GM21515 (cell line): ENCODE data around the gene CALM3.
"Not testable (repeated sequence)": the region's sequence is repeated elsewhere in the genome, so short reads cannot be mapped to it uniquely, and the experiment has no call there.

Experiments used
- ATAC-seq: cut with Tn5 transposase; IDR thresholded peaks from one replicate; pipeline ENCODE4 v1.9.1; 2021; ENCODE audit not compliant: unreplicated experiment

The CALM3 gene

GRCh38 chr19:46614114-46614722 is 13.1 kb downstream of the CALM3 start:
- peak; percentile 41 for ATAC-seq

GRCh38 chr19:46615966-46616365 is 14.8 kb downstream of the CALM3 start:
- ATAC-seq: no peak

GRCh38 chr19:46616631-46617322 is 15.6 kb downstream of the CALM3 start:
- ATAC-seq: no peak

- no peak for ATAC-seq
Measured at GRCh38 chr19:46617601-46618000, 16.5 kb downstream of the CALM3 start.

GRCh38 chr19:46618670-46619231 is 17.6 kb downstream of the CALM3 start:
- no peak for ATAC-seq

GRCh38 chr19:46620267-46620666 is 19.1 kb downstream of the CALM3 start:
- ATAC-seq: no peak

- no peak for ATAC-seq
Measured at GRCh38 chr19:46620716-46621115, 19.6 kb downstream of the CALM3 start.

GRCh38 chr19:46621191-46622117 is 20.3 kb downstream of the CALM3 start:
- ATAC-seq: no peak

GRCh38 chr19:46622118-46622446 is 21.0 kb downstream of the CALM3 start:
- ATAC-seq: no peak

GRCh38 chr19:46623915-46624502 is 22.9 kb downstream of the CALM3 start:
- no peak for ATAC-seq

GRCh38 chr19:46624958-46625661 is 24.0 kb downstream of the CALM3 start, which contains the start of gene PTGIR:
Gene PTGIR (minus strand): TSS chr19:46625089. CDS start chr19:46624225, 864 bp downstream.
- ATAC-seq: no peak

- no peak for ATAC-seq
Measured at GRCh38 chr19:46625731-46626130, 24.6 kb downstream of the CALM3 start.

- no peak for ATAC-seq
Measured at GRCh38 chr19:46626446-46626845, 25.3 kb downstream of the CALM3 start.

- not testable (repeated sequence) for ATAC-seq
Measured at GRCh38 chr19:46628970-46629369, 27.8 kb downstream of the CALM3 start.

- no peak for ATAC-seq
Measured at GRCh38 chr19:46629546-46630025, 28.5 kb downstream of the CALM3 start.

GRCh38 chr19:46630586-46631205 is 29.6 kb downstream of the CALM3 start:
- ATAC-seq: no peak

- ATAC-seq: no peak
Measured at GRCh38 chr19:46631481-46631880, 30.4 kb downstream of the CALM3 start.

GRCh38 chr19:46633130-46633529 is 32.0 kb downstream of the CALM3 start:
- ATAC-seq: no peak

GRCh38 chr19:46634045-46634655 is 33.0 kb downstream of the CALM3 start:
- no peak for ATAC-seq
